NCI-H446 treated with DMSO at 0.1 percent for 48 hours (cell line): ENCODE results near the gene LAMA3.

Source experiments
- DNase-seq: peaks from one replicate; lab custom pipeline; 2025; lab: John Stamatoyannopoulos, UW

Gene LAMA3

DNA sequence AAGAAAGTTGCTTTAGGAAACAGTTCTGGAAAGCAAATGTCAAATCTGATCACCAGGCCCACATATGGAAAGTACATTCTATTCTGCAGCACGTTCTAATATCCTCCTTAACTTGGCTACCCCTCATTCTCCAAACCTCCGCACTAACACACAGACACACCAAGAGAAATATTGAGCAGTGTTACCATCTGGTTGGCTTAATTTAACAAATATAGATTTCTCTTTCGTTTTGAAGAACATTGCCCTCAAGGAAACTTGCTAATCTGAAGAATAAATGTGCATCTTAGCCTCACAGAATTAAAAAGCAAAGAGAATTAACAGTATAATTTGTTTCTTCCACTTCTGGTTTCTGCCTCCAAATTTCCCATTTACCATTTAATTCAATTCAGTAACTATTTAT, 252.5 kb downstream of the LAMA3 start:
- no peak for DNase-seq

DNA sequence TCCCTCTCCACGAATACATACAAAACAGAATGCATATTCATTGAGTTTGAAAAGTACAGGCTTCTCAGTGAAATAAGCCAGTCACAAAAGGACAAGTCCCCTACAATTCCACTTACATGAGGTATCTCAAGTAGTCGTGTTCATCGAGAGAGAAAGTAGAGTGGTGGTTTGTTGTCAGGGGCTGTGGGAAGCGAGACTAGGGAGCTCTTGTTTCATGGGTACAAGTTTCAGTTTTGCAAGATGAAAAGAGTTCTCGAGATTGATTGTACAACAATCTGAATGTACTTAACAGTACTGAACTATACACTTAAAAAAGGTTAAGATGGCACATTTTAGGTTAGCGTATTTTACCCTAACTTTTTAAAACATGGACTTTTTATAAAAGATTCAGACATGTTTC, 253.9 kb downstream of the LAMA3 start:
- DNase-seq: no peak

DNA sequence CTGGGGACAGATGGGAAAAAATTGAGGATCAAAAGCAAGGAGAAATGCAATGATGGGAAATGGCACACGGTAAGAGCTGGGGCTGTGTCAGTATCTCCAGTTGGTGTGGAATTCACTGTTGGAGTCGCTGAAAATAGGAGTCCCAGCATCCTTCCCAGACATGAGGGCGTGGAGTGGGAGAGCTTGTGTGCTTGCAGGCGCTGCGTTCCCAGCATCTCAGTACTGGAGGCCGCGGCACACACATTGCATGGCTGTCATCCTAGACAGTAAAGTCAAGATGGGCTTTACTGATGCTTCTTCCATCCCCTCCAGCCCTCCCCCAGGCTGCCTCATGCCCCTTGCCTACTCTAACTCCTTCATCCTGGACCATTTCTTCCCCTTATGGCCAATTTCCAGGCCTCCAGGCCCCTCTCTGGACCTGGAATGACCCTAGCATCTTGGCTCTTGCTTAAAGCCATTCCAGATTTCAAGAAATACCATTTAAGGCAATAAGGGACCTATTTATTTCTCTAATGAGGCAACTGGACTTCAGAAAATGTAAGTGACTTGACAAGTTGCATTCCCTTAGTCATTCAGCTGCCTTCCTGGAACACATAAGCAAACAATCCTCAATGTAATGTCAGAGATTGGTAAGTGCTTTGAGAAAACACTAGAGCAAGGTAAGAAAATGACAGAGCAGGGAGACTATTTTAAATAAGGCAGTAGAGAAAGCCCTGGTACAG, 254.8 kb downstream of the LAMA3 start:
- no peak for DNase-seq

DNA sequence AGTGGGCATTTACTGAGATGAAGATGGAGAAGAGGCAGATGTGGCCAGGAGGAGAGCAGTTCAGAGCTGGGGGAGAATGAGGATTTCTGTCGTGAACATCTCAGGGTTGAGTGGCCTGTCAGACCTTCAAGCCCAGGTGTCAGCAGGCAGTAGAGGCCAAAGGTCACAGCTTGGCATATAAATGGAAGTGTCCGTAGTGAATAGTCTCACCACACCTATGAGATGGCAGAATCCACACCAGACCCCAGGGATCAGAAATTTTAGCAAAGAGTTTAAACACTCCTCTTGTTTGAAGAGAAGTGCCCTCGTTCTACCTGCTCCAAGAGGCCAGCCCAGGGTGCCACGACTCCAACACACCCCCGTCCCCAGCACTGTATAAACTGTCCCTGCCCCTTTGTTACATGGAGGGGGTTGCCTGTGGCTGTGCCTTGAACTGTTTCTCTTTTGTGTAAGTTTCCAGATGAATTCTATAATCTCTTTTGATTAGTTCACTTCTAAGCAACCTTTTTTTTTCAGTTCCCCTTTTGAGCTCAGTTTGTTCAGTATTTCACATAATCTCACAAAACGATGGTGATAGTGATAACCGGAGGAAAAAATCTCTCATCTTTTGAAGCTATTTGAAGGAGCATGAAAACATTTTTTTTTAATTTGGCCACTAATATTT, 256.3 kb downstream of the LAMA3 start:
- DNase-seq: no peak

DNA sequence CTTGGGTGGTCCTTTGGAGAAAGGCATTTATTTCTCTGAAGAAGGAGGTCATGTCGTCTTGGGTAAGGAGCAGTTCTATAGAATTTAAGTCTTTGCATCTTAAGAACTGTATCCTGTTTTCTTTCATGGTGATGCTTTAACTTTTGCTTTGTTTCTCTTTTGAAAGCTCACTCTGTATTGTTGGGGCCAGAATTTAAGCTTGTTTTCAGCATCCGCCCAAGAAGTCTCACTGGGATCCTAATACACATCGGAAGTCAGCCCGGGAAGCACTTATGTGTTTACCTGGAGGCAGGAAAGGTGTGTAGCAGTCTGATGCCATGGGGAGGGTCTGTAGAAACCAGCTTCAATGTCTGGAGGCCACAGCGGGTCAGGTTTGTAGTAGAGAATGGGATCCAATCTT, 260.6 kb downstream of the LAMA3 start:
- DNase-seq: no peak

DNA sequence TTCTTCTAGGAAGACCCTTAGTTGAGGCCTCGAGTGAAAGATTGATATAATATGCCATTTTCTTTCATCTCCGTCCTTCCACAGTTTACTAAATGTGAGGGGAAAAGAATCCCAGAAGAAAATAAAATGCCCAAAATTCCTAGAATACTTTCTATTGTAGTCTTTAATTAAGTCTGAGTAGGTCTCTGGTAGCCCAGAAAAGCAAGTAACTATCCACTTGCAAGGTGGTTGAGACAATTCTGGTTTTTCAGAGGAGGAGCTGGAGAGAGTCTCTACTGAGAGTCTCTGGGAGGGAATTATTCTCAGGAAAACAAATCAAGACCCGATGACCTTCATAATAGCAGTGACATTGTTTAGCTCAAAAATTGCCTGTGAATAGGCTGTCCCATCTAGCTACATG, 261.4 kb downstream of the LAMA3 start:
- DNase-seq: no peak

DNA sequence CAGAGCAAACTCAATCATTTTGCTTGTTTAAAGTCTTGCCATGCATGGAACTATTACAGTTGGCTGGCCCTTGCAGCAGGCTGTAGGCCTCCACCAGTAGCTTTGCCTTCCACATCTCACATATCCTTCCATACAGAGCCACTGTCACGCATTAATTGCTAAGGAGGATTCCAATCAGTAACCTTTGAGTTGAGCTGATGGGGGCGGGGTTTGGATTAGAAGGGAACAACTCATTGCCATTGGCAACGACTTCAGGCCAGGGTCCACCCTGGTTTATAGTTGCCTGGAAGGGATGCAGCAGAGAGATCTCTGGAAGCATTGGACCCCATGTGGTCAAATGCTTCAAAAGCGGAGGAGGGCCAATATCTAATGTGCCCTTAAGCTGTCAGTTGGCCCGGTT, 262.0 kb downstream of the LAMA3 start:
- DNase-seq: no peak

DNA sequence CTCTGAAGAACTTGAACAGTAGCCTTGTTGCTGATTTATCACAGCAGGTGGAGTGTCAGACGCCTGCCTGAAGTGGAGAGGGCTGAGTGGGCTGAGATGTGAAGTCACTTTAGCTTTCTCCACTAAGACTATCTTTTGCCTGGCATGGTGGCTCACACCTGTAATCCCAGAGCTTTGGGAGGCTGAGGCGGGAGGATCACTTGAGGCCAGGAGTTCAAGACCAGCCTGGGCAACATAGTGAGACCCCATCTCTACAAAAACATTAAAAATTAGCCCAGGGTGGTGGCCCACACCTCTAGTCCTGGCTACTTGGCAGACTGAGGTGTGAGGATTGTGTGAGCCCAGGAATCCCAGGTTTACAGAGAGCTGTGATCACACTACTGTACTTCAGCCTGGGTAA, 264.7 kb downstream of the LAMA3 start:
- DNase-seq: no peak

DNA sequence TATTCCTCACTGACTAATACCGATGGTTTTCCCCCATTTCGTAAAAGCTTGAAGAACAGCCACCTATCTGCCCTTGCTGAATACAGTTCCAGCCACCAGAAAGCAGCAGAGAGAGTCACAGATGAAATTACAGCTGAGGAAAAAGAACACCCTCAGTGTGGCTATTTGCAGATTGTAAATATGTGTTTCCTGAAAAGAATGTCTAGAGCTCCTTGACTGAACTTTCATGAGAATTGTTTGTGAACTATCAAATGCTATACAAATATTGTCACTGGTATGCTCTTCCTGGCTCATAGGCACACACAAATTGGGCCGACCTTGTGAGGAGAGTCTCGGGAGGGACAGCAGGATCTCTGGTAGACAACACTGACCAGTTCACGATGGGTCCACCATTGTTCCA, 267.2 kb downstream of the LAMA3 start:
- no peak for DNase-seq

DNA sequence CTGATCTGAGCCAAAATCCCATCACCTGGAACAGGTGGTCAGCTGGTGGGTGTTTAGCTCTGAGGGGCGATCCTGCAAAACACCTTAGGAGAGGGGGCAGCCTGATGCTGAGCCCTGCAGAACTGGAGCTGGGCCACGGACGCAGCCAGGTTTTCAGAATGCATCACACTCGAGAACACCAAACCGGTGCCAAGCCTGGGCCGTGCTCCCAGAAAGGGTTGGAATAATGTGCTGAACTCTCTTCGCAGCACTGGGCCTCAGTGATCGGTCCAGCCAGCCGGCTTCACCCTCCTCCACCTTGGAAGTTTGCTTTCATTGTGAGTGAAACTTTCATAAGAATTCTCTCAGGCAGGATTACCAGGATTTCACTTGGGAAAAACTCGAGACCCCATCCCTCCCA, 268.8 kb downstream of the LAMA3 start:
- peak; percentile 19 for DNase-seq

DNA sequence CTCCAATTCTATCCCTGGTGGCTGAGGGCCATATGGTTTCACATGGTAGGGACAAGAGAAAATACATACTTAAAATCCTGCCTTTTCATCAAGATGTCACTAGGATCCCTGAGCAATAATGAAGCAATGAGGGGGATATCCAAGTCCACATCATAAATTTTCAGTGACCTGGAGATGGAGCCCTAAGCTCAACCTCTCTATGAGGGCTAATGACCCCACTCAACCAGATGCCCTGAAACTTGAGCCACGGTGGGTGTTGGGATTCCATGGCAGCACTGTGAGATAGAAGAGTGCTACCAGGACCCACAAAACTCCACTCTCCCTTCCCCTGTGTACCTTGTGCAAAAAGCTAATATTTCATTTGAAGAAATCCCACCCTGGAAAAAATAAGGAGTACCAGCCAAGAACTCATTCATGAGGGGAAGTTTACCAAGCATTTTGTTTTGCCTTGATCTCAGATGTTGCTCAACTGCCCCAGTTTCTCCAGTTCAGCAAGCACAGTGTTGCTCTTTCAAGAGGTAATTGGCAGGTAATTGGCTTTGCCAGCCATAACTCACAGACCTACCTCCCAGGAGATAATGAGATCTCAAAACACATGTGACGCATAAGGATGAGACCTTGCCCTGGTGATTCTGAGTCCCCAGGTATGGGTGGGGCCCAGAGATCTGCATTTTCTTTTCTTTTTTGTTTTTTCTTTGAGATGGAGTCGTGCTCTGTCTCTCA, 274.4 kb downstream of the LAMA3 start:
- DNase-seq: no peak

DNA sequence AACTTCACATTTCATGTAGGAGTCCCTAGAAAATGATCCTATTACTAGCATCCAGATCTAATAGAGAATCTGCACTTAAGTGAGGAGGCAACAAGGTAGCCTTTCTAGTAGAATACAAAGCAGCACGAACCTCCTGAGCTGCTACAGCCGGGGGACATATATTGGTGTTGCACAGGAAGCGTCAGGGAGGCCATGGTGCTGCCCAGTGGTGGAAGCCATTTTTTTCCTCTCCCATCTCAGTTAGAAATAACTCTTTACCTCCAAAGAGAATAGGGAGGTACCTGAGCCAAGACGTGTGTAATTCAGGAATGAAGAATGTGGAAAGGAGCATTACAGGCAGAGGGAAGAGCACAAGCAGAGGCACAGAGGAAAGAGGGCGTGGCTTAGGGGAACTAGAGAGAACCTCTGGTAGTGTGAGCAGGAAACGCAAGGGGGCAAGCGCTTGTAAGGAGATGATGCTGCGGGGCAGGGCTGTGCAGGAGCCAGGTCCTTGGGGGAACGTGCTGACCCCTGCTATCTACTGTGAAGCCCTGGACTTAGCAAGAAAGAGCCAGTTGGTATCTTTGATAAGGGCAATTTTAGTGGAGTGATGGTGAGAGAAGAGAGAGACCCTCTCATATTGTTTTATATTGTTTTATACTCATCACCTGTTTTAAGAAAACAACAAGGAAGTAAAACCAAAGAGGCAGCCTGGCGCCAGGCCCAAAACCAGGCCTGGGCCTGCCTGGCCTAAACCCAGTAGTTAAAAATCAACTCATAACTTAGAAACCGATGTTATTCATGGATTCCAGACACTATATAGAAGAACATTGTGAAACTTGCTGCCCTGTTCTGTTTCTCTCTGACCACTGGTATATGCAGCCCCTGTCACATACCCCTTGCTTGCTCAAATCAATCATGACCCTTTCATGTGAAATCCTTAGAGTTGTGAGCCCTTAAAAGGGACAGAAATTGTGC, 275.3 kb downstream of the LAMA3 start:
- no peak for DNase-seq

DNA sequence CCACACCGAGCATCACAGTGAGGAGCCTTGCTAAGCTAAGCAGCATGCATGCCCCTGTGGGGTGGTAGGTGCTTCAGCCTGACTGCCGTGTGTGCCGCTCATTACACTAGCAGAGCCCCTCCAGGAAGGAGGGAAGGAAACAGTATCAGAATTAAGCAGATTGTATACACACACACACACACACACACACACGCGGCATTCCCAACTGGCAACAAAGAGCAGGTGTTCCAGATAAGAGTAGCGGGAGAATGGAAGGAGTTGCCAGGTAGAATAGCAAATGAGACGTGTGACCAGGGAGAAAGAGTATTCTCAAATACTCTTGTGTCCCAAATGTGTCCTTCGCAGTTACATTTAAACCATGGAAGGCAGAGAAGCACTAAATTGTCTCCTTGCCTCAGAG, 277.7 kb downstream of the LAMA3 start:
- no peak for DNase-seq

DNA sequence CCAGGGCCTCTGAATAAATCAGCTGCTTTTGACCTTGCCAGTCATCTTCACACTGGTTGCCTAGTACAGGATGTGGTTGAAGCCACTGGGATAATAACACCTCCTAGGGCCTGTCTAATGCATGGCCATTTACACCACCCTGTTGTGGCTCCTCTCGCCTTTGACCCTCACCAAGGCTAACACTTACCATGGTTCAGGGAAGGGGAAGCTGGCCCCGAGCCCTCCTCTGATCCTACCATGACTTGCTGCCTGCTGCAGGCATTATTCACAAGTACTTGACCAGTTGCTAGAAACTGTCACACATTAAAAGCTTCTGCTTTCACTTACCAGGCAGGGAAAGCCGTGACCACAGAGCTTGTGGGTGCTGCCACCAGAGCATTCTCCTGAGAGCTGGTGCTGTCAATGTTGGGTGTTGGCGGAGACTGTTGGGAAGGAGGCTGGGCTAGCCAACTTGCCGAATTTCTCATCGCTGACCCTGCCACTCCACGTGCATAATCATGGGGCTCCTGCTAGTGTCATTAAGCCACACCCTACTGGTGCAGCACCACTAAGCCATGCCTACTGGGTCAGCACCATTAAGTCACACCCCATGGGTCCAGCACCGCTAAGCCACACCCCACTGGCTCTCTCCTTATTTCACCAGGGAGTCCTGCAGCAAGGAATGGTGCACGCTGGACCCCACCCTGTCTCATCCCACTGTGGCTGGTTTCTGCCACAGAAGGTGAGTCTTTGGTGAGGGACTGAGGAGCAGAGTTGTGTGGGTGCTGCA, 278.3 kb downstream of the LAMA3 start:
- no peak for DNase-seq

DNA sequence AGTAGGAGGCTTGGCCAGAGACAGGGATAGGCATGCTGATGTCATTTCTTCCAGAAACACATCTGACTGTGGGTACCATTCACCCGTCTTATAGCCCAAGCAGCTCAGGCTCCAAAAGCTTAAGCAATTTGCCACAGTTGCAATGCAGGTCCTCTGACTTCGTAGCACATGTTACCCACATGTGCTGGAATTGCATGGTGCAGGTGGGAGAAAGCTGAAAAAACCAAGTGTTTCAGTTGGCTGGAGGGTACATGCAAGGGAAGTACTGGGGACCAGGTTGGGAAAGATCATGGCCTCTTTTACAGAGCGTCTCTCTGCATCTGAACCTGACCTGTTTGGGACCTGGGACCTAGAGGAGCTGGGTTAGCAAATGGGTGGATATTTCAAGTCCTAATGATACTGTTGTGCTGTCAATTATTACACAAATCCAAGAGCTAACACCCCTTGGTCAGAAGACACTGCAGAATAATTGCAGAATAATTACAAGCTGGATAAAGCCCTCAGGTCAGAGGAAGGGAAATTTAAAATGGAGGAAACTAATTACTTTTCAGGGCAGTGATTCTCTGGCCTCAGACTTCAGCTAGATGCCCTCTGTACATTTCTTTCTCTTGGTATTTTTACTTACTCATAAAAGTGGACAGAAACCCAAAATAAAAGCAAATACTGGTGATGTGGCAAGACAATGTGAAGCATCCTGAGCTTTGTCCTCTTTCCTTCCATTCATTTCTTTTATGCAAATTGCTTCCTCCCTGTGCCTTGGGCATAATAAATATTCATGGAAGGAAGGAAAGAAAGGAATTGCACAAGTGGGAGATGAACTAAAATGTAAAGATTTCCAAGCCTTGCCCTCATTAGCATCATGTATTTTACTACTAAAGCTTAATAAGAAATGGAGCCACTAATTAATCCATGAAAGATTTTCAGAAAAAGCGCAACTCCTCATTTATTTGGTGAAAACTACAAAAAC, 279.7 kb downstream of the LAMA3 start:
- no peak for DNase-seq

DNA sequence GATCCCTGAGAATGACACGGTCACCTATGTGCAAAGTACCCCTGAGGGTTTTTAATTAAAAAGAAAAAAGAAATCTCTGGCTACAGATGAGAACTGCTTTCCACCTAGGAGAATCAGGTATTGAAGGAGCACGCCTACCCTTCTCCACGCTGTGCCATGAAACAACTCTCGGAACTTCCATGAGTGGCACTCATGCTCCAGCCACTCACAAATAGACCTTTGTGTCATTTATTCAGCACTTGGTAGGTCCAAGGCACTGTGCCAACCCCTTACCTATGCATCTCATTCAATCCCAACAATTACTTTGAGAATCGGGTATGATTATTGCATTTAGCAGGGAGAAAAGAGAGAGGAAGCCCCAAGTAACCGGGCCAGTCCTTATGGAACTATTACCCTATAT, 280.4 kb downstream of the LAMA3 start:
- DNase-seq: no peak

DNA sequence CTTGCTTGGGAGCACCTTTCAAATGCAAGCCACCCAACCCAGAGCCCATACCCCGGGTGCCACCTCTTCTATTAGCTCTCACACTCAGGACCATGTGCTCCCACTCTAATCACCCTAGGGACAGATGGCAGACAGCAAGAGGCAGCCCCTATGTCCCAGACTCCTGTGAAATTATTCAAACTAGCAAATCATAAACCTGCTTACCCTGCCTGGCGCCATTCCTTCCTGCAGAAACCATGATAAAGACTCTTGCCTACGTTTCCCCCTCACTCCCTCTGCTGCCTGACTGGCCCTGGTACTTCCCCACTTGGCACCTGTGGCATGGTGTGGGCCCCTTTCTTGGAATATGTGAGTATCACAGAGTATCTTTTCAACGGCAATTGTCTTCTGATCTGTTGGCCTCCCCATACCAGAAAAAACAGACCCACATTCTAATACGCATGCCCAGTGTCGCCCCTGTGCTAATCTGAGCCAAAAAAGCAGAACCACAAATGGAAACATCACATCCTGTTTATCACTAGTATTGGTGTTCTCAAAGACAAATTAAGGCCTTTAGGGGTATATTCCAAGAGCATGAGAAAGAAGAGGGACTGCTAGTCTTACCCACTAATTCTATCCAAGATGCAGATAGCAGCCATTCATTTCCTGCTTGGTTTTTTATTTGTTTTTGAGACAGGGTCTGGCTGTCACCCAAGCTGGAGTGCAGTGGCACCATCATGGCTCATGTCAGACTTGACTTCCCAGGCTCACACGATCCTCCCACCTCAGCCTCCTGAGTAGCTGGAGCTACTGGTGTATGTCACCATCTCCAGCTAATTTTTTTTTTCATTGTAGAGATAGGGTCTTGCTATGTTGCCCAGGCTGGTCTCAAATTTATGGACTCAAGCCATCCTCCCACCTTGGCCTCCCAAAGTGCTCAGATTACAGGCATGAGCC, 281.2 kb downstream of the LAMA3 start:
- no peak for DNase-seq

DNA sequence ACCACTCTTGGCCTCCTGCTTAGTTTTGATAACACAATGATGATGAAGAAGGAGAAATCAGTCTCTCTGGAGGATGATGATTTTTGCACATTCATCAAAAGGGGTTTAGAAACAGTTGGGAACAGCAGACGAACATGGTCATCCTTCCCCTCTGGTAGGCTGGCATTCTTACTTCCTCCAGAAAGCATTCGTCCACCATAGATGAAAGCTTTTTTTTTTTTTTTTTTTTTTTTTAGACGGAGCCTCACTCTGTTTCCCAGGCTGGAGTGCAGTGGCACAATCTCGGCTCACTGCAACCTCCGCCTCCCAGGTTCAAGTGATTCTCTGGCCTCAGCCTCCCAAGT, 281.8 kb downstream of the LAMA3 start:
- DNase-seq: no peak

DNA sequence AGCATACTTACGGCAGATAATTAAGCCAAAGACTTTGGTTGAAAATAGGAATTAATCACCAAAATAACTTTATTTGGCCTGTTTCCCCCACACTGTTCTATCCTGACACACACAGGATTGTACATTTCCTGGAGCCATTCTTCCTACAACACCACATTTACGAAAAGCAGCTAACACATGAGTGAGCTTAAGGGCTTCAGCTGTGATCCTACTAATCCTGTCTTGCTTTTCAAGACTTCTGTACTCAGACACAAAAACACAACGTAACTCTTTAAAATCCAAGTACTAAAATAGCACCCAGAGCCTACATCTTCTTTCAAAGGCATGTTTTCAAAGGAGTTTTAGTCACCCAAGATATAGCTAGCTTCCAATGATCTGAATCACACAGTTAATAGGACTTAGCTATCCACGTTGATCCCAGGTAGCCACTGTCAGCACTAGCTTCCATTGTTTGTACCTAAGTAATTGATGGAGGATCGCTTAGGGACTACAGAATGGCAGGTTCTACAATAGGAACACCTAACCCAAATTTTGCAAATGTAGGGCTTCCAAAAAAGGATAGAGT, 282.5 kb downstream of the LAMA3 start:
- no peak for DNase-seq
